MM.1S (cell line): ENCODE results near the gene GRIN3A.

Experiments used
- EZH2 ChIP-seq: fragments of 300-600 bp; sonication (generic); optimal IDR thresholded peaks from 2 replicates; pipeline ENCODE3; 2017; ENCODE audit warnings: low read depth, mild to moderate bottlenecking, antibody characterized with exemption, low read length, mixed read lengths
- EZH2phosphoT487 ChIP-seq: fragments of 300-600 bp; sonication (generic); IDR thresholded peaks from 2 replicates; pipeline ENCODE4 v1.6.1; 2018; ENCODE audit warnings: antibody characterized with exemption, low read length
- TF ChIP-seq, protein P1 (sequence below): fragments of 300-600 bp; sonication (generic); IDR thresholded peaks from 2 replicates; pipeline ENCODE4 v1.5.1; 2016; ENCODE audit warnings: antibody characterized with exemption, low read length, mixed read lengths

DNA sequence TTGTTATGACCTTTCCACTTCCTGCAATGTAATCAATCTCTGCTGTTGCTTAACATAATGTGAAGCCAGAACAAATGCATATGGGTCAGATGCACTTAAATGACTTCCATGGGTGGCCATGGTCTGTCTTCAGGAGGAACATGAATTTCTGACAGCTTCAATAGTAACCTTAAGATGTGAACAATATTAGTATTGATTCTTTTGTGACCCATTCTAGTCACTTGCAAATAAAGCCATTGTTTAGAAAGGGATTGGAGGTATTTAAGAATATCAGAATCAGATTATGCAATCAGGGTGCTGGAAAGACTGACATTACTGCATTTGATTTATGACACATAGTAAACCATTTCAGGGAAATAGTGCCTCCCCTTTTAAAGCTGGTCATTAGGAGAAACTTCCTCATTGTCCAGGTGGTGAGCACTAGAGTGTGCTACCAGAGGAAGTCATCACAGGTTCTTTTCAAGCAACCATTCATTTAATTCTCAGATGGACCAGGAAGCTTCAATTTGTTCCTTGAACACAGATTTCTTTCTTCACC is 32.1 kb downstream of the GRIN3A start:
- TF ChIP-seq, protein P1, sequence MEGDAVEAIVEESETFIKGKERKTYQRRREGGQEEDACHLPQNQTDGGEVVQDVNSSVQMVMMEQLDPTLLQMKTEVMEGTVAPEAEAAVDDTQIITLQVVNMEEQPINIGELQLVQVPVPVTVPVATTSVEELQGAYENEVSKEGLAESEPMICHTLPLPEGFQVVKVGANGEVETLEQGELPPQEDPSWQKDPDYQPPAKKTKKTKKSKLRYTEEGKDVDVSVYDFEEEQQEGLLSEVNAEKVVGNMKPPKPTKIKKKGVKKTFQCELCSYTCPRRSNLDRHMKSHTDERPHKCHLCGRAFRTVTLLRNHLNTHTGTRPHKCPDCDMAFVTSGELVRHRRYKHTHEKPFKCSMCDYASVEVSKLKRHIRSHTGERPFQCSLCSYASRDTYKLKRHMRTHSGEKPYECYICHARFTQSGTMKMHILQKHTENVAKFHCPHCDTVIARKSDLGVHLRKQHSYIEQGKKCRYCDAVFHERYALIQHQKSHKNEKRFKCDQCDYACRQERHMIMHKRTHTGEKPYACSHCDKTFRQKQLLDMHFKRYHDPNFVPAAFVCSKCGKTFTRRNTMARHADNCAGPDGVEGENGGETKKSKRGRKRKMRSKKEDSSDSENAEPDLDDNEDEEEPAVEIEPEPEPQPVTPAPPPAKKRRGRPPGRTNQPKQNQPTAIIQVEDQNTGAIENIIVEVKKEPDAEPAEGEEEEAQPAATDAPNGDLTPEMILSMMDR, result no peak
- TF ChIP-seq EZH2 (no peak), EZH2phosphoT487 (no peak)
